H1 (cell line): ENCODE data around the gene UPB1. TPM values are rescaled to one million over a fixed set of nuclear protein-coding genes. Genes with fewer than 3 reads are reported as not detected.
A peak's percentile ranks its signal among the peaks of the same experiment; 100 is the strongest.

Experiments used
- CTCF ChIA-PET: fragments of 300-600 bp; sonication (Branson Sonifier 250); formaldehyde crosslinking; loops from one replicate; lab custom pipeline; 2021; ENCODE audit not compliant: partially characterized antibody; lab: Charles Lee
- POLR2A ChIA-PET: fragments of 300-600 bp; sonication (Branson Sonifier 250); formaldehyde crosslinking; loops from one replicate; lab custom pipeline; 2021; ENCODE audit warnings: inconsistent platforms; ENCODE audit not compliant: partially characterized antibody; lab: Charles Lee
- DNase-seq, 2 experiments: peaks; one replicate each; pipeline versions ENCODE4 v3.0.0 to v3.0.0-alpha.2; 2010 to 2022; ENCODE audit warnings: low spot score in 2 of 2, low read depth in 1 of 2, mixed read lengths in 1 of 2
- FAIRE-seq: peaks from 2 replicates; lab custom pipeline; 2011; peaks lifted over from hg19 to GRCh38; lab: Jason Lieb, UNC
- H2AFZ ChIP-seq: 2 replicates; pipeline ENCODE4 v1.8.1; 2012; ENCODE audit warnings: low read length, inconsistent platforms
- H2AK5ac ChIP-seq: 2 replicates; pipeline ENCODE4 v1.6.1; 2013; ENCODE audit warnings: low read depth, low read length
- H2BK120ac ChIP-seq: replicated peaks from 2 replicates; pipeline ENCODE3; 2013; ENCODE audit warnings: low read depth, low read length, inconsistent platforms
- H2BK12ac ChIP-seq: 2 replicates; pipeline ENCODE4 v1.6.1; 2013; ENCODE audit warnings: low read depth, low read length
- H2BK15ac ChIP-seq: 2 replicates; pipeline ENCODE4 v1.6.1; 2013; ENCODE audit warnings: low read length
- H2BK20ac ChIP-seq: 2 replicates; pipeline ENCODE4 v1.6.1; 2013; ENCODE audit warnings: low read length
- H2BK5ac ChIP-seq: 2 replicates; pipeline ENCODE4 v1.6.1; 2013; ENCODE audit warnings: low read depth, low read length
- H3K14ac ChIP-seq: 2 replicates; pipeline ENCODE4 v1.6.1; 2013; ENCODE audit warnings: inconsistent platforms; ENCODE audit not compliant: insufficient read length
- H3K18ac ChIP-seq: 2 replicates; pipeline ENCODE4 v1.6.1; 2013; ENCODE audit warnings: low read length; ENCODE audit errors: extremely low read depth
- H3K23ac ChIP-seq: 2 replicates; pipeline ENCODE4 v1.6.1; 2013; ENCODE audit warnings: inconsistent platforms; ENCODE audit not compliant: insufficient read length
- H3K23me2 ChIP-seq: 2 replicates; pipeline ENCODE4 v1.6.1; 2013; ENCODE audit warnings: low read depth, low read length
- H3K27ac ChIP-seq: 2 replicates; pipeline ENCODE4 v1.6.1; 2011; ENCODE audit warnings: low read depth, low read length, inconsistent platforms
- H3K27me3 ChIP-seq, 4 experiments: replicated peaks in 1 of 4; 1 replicate in 1 of 4; 2 replicates in 3 of 4; pipeline versions ENCODE4 v1.6.1 to v1.8.1; 2011 to 2013; ENCODE audit warnings: low read length in 3 of 4, mild to moderate bottlenecking in 3 of 4, inconsistent platforms in 2 of 4, mixed read lengths in 2 of 4, moderate library complexity in 1 of 4; ENCODE audit not compliant: control insufficient read depth in 3 of 4, insufficient read depth in 3 of 4; ENCODE audit errors: extremely low read depth in 1 of 4
- H3K36me3 ChIP-seq, 4 experiments: 2 replicates each; pipeline versions ENCODE4 v1.6.1 to v1.8.1; 2011 to 2013; ENCODE audit warnings: mild to moderate bottlenecking in 4 of 4, low read length in 3 of 4, moderate library complexity in 2 of 4, control low read depth in 1 of 4, inconsistent platforms in 1 of 4; ENCODE audit not compliant: insufficient read depth in 4 of 4, control insufficient read depth in 2 of 4
- H3K4ac ChIP-seq: replicated peaks from 2 replicates; pipeline ENCODE3; 2013; ENCODE audit warnings: low read length, low read depth, mixed read lengths, inconsistent platforms; ENCODE audit not compliant: insufficient read length
- H3K4me1 ChIP-seq, 4 experiments: replicated peaks in 1 of 4; 1 replicate in 1 of 4; 2 replicates in 3 of 4; pipeline versions ENCODE4 v1.6.1 to v1.8.1; 2011 to 2013; ENCODE audit warnings: low read length in 3 of 4, inconsistent platforms in 2 of 4, mixed read lengths in 1 of 4; ENCODE audit not compliant: insufficient read depth in 4 of 4, control insufficient read depth in 3 of 4
- H3K4me2 ChIP-seq, 2 experiments: 2 replicates each; pipeline versions ENCODE4 v1.6.1 to v1.8.1; 2011 to 2013; ENCODE audit warnings: low read depth in 2 of 2, low read length in 2 of 2, control low read depth in 1 of 2, inconsistent platforms in 1 of 2, mild to moderate bottlenecking in 1 of 2; ENCODE audit not compliant: insufficient read depth in 1 of 2
- H3K4me3 ChIP-seq, 4 experiments: fragments of 200-600, 300-600 bp in 1 of 4; sonication (generic), shearing (Covaris generic), sonication (Bioruptor Twin) in 1 of 4; 2 replicates each; pipeline versions ENCODE4 v1.5.1 to v1.8.1; 2011 to 2016; ENCODE audit warnings: low read length in 4 of 4, low read depth in 3 of 4, control low read depth in 2 of 4, inconsistent platforms in 2 of 4, mild to moderate bottlenecking in 2 of 4, mixed read lengths in 1 of 4, moderate library complexity in 1 of 4; ENCODE audit not compliant: insufficient read depth in 2 of 4; ENCODE audit errors: extremely low read depth in 1 of 4
- H3K56ac ChIP-seq: replicated peaks from 2 replicates; pipeline ENCODE3; 2013; ENCODE audit warnings: low read depth, mild to moderate bottlenecking, mixed read lengths, low read length, inconsistent platforms; ENCODE audit not compliant: insufficient read length
- H3K79me1 ChIP-seq: 2 replicates; pipeline ENCODE4 v1.6.1; 2013; ENCODE audit warnings: low read depth, low read length, control low read depth
- H3K79me2 ChIP-seq, 2 experiments: 2 replicates each; pipeline versions ENCODE4 v1.6.1 to v1.8.1; 2012 to 2013; ENCODE audit warnings: low read length in 2 of 2, mild to moderate bottlenecking in 2 of 2, inconsistent platforms in 1 of 2; ENCODE audit not compliant: insufficient read depth in 2 of 2, control insufficient read depth in 1 of 2
- H3K9ac ChIP-seq, 4 experiments: replicated peaks in 1 of 4; 1 replicate in 1 of 4; 2 replicates in 3 of 4; pipeline versions ENCODE4 v1.6.1 to v1.8.1; 2011 to 2013; ENCODE audit warnings: low read depth in 3 of 4, low read length in 3 of 4, control low read depth in 2 of 4, mild to moderate bottlenecking in 2 of 4, moderate library complexity in 2 of 4, inconsistent platforms in 1 of 4; ENCODE audit errors: extremely low read depth in 1 of 4
- H3K9me3 ChIP-seq, 2 experiments: 2 replicates each; pipeline versions ENCODE4 v1.6.1 to v1.8.1; 2012 to 2013; ENCODE audit warnings: mild to moderate bottlenecking in 2 of 2, moderate library complexity in 2 of 2, control low read depth in 1 of 2, inconsistent platforms in 1 of 2, low read depth in 1 of 2, low read length in 1 of 2, mixed read lengths in 1 of 2; ENCODE audit not compliant: insufficient read depth in 2 of 2
- H4K20me1 ChIP-seq, 2 experiments: replicated peaks in 1 of 2; 2 replicates each; pipeline versions ENCODE3 to v1.8.1; 2011 to 2013; ENCODE audit warnings: inconsistent platforms in 2 of 2, low read length in 2 of 2, mild to moderate bottlenecking in 1 of 2; ENCODE audit not compliant: insufficient read depth in 2 of 2, control insufficient read depth in 1 of 2
- H4K5ac ChIP-seq: 2 replicates; pipeline ENCODE4 v1.6.1; 2013; ENCODE audit warnings: low read length, low read depth, mixed read lengths, inconsistent platforms; ENCODE audit not compliant: insufficient read length
- H4K8ac ChIP-seq: 2 replicates; pipeline ENCODE4 v1.8.0; 2013; ENCODE audit warnings: mild to moderate bottlenecking, moderate library complexity, low read length, inconsistent platforms; ENCODE audit not compliant: insufficient read depth; ENCODE audit errors: extremely low read depth
- H4K91ac ChIP-seq: replicated peaks from 2 replicates; pipeline ENCODE3; 2013; ENCODE audit warnings: low read length, mixed read lengths, inconsistent platforms; ENCODE audit not compliant: insufficient read length
- CHD1 ChIP-seq: IDR thresholded peaks from 2 replicates; pipeline ENCODE4 v1.6.1; 2012; ENCODE audit warnings: low read depth, low read length, improper control_type of control experiment
- CREB1 ChIP-seq: IDR thresholded peaks from 2 replicates; pipeline ENCODE4 v1.6.1; 2012; ENCODE audit warnings: inconsistent platforms
- HDAC6 ChIP-seq: IDR thresholded peaks from one replicate; pipeline ENCODE4 v1.7.1; 2012; ENCODE audit warnings: low read depth, mild to moderate bottlenecking, inconsistent platforms, low read length, moderate library complexity
- JUN ChIP-seq: IDR thresholded peaks from 2 replicates; pipeline ENCODE4 v1.6.1; 2011; ENCODE audit warnings: low read depth, mild to moderate bottlenecking, improper control_type of control experiment, low read length
- JUND ChIP-seq: IDR thresholded peaks from 2 replicates; pipeline ENCODE4 v1.6.1; 2011; ENCODE audit warnings: mild to moderate bottlenecking, improper control_type of control experiment, low read length
- MAFK ChIP-seq: IDR thresholded peaks from 2 replicates; pipeline ENCODE4 v1.6.1; 2012; ENCODE audit warnings: low read depth, mild to moderate bottlenecking, improper control_type of control experiment, low read length
- POLR2A ChIP-seq, 2 experiments: IDR thresholded peaks; 1 replicate in 1 of 2; 2 replicates in 1 of 2; pipeline ENCODE4 v1.6.1; 2011; ENCODE audit warnings: low read depth in 2 of 2, low read length in 2 of 2, mild to moderate bottlenecking in 2 of 2; ENCODE audit errors: control extremely low read depth in 1 of 2
- RBBP5 ChIP-seq: IDR thresholded peaks from 2 replicates; pipeline ENCODE4 v1.7.1; 2012; ENCODE audit warnings: low read depth, mild to moderate bottlenecking, inconsistent platforms, low read length, moderate library complexity, borderline replicate concordance
- RXRA ChIP-seq: IDR thresholded peaks from 2 replicates; pipeline ENCODE4 v1.6.1; 2011; ENCODE audit warnings: low read depth, mild to moderate bottlenecking, low read length, moderate library complexity; ENCODE audit not compliant: insufficient read depth
- SAP30 ChIP-seq: fragments of 300-600 bp; sonication (generic); IDR thresholded peaks from 2 replicates; pipeline ENCODE4 v1.7.1; 2012; ENCODE audit warnings: low read length, moderate library complexity, mild to moderate bottlenecking, inconsistent platforms; ENCODE audit not compliant: insufficient read depth, insufficient replicate concordance
- SP1 ChIP-seq: IDR thresholded peaks from 2 replicates; pipeline ENCODE4 v1.6.1; 2011; ENCODE audit warnings: low read depth, low read length
- TAF1 ChIP-seq: IDR thresholded peaks from 2 replicates; pipeline ENCODE4 v1.6.1; 2011; ENCODE audit warnings: mild to moderate bottlenecking, low read depth, low read length
- TAF7 ChIP-seq: optimal IDR thresholded peaks from 2 replicates; pipeline ENCODE3; 2011; ENCODE audit warnings: low read depth, mild to moderate bottlenecking, inconsistent platforms, low read length, moderate library complexity, borderline replicate concordance
- WGBS, 2 experiments: shearing (Covaris generic) in 1 of 2; methylation state at CpG; one replicate each; pipeline versions ENCODE4 v1.1.6 to v1.1.7; 2013 to 2015; ENCODE audit warnings: low lambda C conversion rate in 2 of 2, mixed read lengths in 2 of 2, inconsistent platforms in 1 of 2, low coverage in 1 of 2, missing lambda C conversion rate in 1 of 2; ENCODE audit not compliant: insufficient replicate concordance in 2 of 2, insufficient coverage in 1 of 2, insufficient read length in 1 of 2; ENCODE audit errors: extremely low coverage in 1 of 2, missing lambda C conversion rate in 1 of 2; 5-methylcytosine and 5-hydroxymethylcytosine counted together
- polyA plus RNA-seq, 7 experiments: library from polyadenylated mRNA; depleted of rRNA in 3 of 7; stranded (reverse) in 5 of 7; unstranded in 2 of 7; fragments of >200 nt in 5 of 7; fragments of 200-250 nt in 2 of 7; gene quantifications; 1 replicate in 5 of 7; 2 replicates in 1 of 7; 4 replicates in 1 of 7; pipeline versions ENCODE4 v1.2.1 to v1.2.3, GENCODE V29; 2011 to 2013; ENCODE audit warnings: missing spikeins in 2 of 7, mixed read lengths in 2 of 7
- total RNA-seq: library from RNA; stranded (reverse); fragmentation: NEBNext Ultra II Directional; extraction: Animal tissue kit (Norgen Biotek cat#: 25700); gene quantifications from 2 replicates; pipeline ENCODE4 v1.2.1, GENCODE V29; 2021
- TF ChIP-seq, protein P1 (sequence below): IDR thresholded peaks from 2 replicates; pipeline ENCODE4 v1.6.1; 2011; ENCODE audit warnings: low read length, improper control_type of control experiment

Gene UPB1
- total and polyA plus RNA-seq, 2 of the 8 experiments (the other 6 are each of a cell fraction or from before 2014, with no cell fraction given) = 0.09 TPM; not detected in 1

DNA sequence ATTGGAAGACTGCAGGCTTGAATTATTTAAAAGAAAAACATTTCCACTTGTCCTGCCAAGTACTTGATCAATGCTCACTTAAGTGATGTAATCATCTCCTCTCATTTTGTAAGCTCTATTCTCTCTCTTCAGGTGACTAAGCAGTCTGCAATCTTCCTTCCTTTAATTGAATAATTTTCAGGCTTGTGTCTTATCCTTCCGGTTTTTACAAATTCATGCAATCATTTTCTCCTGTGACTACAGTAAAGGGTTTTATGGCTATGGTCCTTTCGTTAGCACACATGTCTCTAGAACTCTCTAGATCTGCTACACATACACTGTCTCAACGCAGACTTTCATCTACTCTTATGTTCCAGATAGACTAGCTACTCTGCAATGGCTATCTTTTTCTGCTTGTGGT is 12.6 kb upstream of the UPB1 start:
- no peak overlapping the region for H3K4ac ChIP-seq
- 83% methylated on average over 3 of the region's 3 CpGs; no CpG with 5 or more reads in 1 of the 2 experiments for WGBS, 2 experiments
- H4K20me1 ChIP-seq = no peaks in the 10 kb centered on the region
- no peak overlapping the region for H2AK5ac ChIP-seq
- H2AFZ ChIP-seq = no peak overlapping the region
- no peak overlapping the region for H3K27ac ChIP-seq
- DNase-seq (no peak), FAIRE-seq (no peak)
- no peak overlapping the region for H4K91ac ChIP-seq
- no peak overlapping the region for H2BK12ac ChIP-seq
- H3K9ac ChIP-seq = no peak overlapping the region
- peak overlapping the region; percentile 30 for H2BK120ac ChIP-seq
- no peak overlapping the region for H3K18ac ChIP-seq
- POLR2A ChIA-PET = interaction anchor here (0.6 kb wide), 1 partner anchor 471 kb away, joined by 5 read pairs; the partner anchor contains the start of gene CABIN1
- no peak overlapping the region for H3K14ac ChIP-seq
- H3K23me2 ChIP-seq = no peaks in the 10 kb centered on the region
- H2BK20ac ChIP-seq = no peak overlapping the region
- no peak overlapping the region for H2BK5ac ChIP-seq
- no peak overlapping the region for H3K23ac ChIP-seq
- no peaks in the 10 kb centered on the region for H3K9me3 ChIP-seq
- no peak overlapping the region for H4K5ac ChIP-seq
- H3K4me2 ChIP-seq = no peak overlapping the region
- H3K79me1 ChIP-seq = no peaks in the 10 kb centered on the region
- CTCF ChIA-PET = interaction anchor here (1.2 to 2.0 kb wide), 8 partner anchors 8 to 61 kb away, joined by 3 to 9 read pairs (median 5); no protein-coding TSS in a partner anchor
- H3K27me3 ChIP-seq = no peaks in the 10 kb centered on the region
- H2BK15ac ChIP-seq = no peak overlapping the region
- no peaks in the 10 kb centered on the region for H3K79me2 ChIP-seq
- no peak overlapping the region for H3K56ac ChIP-seq
- H4K8ac ChIP-seq = no peak overlapping the region
- H3K36me3 ChIP-seq = no peaks in the 10 kb centered on the region
- H3K4me1 ChIP-seq = no peaks in the 10 kb centered on the region; a peak in 2 of 7 replicates
- H3K4me3 ChIP-seq = no peak overlapping the region
- TF ChIP-seq JUN (no peak), MAFK (no peak), HDAC6 (no peak), CHD1 (no peak), JUND (no peak), SP1 (no peak), TAF7 (no peak), SAP30 (no peak), RBBP5 (no peak), CREB1 (no peak), POLR2A (IDR thresholded peaks at IDR 0.05; ENCODE audit: control extremely low read depth in 1 of 2, low read depth in 2 of 2, low read length in 2 of 2) (no peak), RXRA (no peak), TAF1 (no peak)
- TF ChIP-seq, protein P1, sequence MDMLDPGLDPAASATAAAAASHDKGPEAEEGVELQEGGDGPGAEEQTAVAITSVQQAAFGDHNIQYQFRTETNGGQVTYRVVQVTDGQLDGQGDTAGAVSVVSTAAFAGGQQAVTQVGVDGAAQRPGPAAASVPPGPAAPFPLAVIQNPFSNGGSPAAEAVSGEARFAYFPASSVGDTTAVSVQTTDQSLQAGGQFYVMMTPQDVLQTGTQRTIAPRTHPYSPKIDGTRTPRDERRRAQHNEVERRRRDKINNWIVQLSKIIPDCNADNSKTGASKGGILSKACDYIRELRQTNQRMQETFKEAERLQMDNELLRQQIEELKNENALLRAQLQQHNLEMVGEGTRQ = no peak
